Left cardiac atrium (tissue), 4 donors: Measurements from ENCODE around the gene TPRG1. TPM values are rescaled to one million over a fixed set of nuclear protein-coding genes. Genes with fewer than 3 reads are reported as not detected.
"Not testable (repeated sequence)": the region's sequence is repeated elsewhere in the genome, so short reads cannot be mapped to it uniquely, and the experiment has no call there.

Source experiments
- ATAC-seq, 2 donors: fragments of 200-7000 bp; cut with Tn5 transposase; one replicate each; pipeline ENCODE4 v1.9.1; 2020; ENCODE audit warnings: mild to moderate bottlenecking in 2 of 2, moderate library complexity in 2 of 2
- DNase-seq: peaks from one replicate; pipeline ENCODE4 v3.0.0-alpha.2; 2020
- intact Hi-C, 2 donors: fragments of 100-400 bp; cut with DNase I; formaldehyde crosslinking; loops; one replicate each; pipeline versions ENCODE4 v1.14.1 to v1.15.1; 2022 to 2023
- total RNA-seq, 2 donors: library from RNA; stranded (reverse); fragmentation: NEBNext Ultra II Directional; extraction: Animal tissue kit (Norgen Biotek cat#: 25700); gene quantifications; one replicate each; pipeline ENCODE4 v1.2.1, GENCODE V29; 2021
- donor health status: DM: no; HTN: yes; CAD: no.
- donor health status: DM: no; HTN: yes; CAD: no; lungs with severe emphysema.
- donor health status: DM: yes; HTN: yes; CAD: no.
- donor health status: Dilated cardiomyopathy.

Gene TPRG1
- total RNA-seq, 2 donors from 2014 or later, result 5.2 to 15.5 TPM

DNA sequence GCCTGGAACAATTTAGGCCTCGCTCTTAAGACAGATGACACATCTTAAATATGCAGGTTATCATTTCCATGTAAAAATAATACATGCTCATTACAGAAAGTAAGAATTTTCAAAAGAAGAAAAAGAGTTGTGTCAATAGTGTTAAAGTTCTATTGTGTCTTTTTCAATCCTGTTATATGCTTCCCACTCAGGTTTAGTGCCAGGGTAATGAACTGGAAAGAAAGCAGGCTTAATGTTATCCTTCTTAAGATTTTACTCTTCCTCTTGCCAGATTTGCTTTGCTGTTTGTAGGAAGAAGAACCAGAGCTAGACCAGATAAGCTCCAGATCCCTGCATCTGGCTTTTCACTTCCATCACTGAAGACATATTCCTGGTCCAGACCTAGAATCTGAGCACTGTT is 128.6 kb downstream of the TPRG1 start:
- DNase-seq (no peak), ATAC-seq (no peak)
- intact Hi-C loops, result no loop called here

DNA sequence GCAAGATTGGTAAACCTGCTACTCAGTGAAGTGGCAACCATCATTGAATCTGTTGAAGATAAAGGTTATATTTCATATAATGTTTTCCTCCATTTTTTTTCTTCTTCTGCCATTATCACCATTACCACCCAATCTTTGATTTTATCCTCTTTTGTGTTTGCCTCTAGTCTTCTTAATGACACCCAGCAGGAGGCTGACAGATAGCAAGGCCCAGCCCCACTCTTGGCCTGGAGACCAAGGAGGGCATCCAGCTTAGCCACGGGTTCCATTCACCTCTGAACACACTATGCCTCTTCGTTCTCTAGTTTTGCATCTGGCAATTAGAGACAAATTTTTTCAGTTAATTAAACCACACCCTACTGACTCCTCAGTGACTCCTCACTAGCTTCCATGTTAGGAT is 129.7 kb downstream of the TPRG1 start:
- intact Hi-C loops, result no loop called here
- no peak for DNase-seq
- ATAC-seq, result no peak

GRCh38 chr3:189303584-189303983 is 131.8 kb downstream of the TPRG1 start:
- ATAC-seq (no peak), DNase-seq (no peak)
- intact Hi-C loops, result no loop called here

DNA sequence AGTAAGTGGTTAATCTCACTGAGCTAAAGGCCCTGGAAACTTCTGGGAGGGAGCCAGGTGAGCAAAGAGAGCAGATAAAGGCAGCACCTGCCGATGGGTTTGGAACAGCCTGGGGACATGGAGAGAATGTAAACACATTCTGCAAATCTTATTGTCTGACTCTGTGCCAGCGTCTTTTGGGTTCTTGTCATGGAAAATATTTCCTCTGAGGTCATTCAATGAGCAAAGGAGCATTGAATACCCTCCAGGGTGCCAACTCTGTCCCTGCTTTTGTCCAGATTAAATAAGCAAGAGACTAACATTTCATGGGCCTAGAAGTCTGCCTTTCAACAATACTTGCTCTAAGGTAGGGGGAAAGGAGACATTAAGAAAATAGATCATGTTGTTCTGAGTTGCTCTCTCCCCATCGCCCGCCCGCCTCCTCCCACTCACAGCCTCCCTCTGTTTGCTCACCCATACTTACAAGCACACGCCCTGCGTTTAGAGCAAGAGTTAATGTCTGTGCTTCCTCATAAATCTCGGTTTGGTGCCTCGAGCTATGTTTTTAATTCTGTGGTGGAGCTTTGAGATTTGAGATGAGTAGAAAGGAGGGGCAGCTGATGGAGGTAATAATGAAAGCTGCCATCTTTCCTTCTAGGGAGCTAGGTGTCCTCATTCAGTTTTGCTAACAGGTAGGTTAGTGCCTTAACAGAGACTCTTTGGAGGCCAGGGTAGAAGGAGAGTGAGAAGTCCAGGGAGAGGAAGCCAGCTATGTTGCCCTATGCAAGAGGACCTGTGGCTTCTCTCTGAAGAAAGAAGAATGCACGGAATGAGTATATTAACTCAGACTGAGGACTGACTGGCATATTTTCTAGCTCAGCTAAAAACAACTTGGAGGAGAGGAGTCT is 132.9 kb downstream of the TPRG1 start:
- intact Hi-C loops, result no loop called here
- DNase-seq (no peak), ATAC-seq (peak in 1 of 2 donors; percentile 72)

DNA sequence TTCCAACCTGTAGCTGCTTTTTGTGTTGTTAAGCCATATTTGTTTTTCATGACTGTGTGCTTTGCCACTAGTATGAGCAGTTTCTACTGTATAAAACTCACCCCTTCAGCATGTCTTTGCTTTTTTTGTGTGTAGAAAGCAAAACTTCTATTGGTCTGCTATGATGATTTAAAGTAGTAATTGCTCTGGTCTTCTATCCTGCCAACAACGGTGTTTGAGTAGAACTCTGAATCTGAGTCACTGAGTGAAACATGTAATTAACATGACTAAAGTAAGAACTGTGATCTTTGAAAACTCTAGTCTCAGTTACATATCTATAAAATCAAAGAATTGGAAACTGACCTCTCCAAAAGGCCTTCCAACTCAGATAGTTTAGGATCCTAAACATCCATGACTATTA is 133.6 kb downstream of the TPRG1 start:
- ATAC-seq, result peak in 1 of 2 donors; percentile 33
- intact Hi-C loops, result no loop called here
- no peak for DNase-seq

- ATAC-seq, result no peak
- no peak for DNase-seq
- intact Hi-C loops, result no loop called here
These were observed 136.2 kb downstream of the TPRG1 start for GRCh38 chr3:189307963-189308362.

DNA sequence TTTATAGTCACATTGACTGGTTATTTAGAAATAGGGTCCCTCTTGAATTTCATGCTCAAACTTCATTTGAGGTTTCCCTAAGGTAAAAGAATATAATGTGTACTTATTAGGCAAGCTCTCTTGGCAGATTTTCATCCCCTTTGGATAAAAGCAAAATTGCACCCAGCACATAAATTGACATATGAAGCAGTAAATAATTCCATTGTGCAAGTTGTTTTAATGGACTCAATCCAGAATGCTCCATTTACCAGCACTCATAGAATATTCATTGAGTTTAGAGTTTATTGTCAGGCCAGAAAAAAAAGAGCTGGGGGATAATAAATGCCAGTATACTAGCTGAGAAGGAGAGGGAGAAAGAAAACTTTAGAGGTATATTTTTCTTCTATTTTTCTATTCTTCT is 136.8 kb downstream of the TPRG1 start:
- no peak for DNase-seq
- intact Hi-C loops, result no loop called here
- no peak for ATAC-seq

- DNase-seq, result no peak
- intact Hi-C loops, result no loop called here
- no peak for ATAC-seq
These were observed 137.7 kb downstream of the TPRG1 start for GRCh38 chr3:189309400-189309975.

DNA sequence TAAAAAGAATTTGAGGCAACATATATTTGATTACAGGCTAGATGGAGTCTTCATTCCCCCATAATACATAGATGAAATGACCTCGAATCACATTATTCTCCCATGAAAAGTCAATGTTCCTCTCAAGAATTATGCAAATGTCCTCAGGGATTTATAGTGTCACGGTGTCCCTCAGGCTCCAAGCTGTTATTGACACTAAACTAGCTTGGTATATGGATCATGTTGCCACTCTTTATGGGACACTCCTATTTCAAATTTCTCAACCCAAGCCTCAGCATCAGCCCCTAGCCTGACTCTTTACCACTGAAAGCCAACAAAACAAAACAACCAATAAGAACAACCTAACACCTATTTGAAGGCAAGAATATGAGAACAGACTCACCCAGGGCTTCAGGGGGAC is 139.8 kb downstream of the TPRG1 start:
- intact Hi-C loops, result no loop called here
- ATAC-seq (no peak), DNase-seq (no peak)

DNA sequence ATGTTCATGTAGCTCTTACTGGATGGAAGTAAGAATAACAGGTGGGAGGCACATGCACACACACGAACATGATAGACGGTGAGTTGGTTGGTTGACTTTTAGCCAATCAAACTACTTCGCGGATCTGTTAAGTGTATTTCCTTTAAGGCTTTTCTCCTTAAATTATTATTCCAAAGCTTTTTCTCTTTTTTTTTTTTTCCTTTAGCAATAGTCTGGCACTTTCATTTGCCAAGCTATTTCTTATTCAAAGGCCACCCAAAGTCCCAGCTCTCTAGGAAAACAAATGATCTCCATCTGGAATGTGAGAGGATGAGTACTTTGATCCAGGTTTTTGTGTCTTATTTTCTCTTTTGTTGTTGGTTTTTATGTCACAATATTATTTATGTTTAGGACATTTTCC is 141.1 kb downstream of the TPRG1 start:
- intact Hi-C loops, result no loop called here
- no peak for ATAC-seq
- no peak for DNase-seq

- intact Hi-C loops, result no loop called here
- no peak for ATAC-seq
- no peak for DNase-seq
These were observed 144.7 kb downstream of the TPRG1 start for GRCh38 chr3:189316296-189317019.

DNA sequence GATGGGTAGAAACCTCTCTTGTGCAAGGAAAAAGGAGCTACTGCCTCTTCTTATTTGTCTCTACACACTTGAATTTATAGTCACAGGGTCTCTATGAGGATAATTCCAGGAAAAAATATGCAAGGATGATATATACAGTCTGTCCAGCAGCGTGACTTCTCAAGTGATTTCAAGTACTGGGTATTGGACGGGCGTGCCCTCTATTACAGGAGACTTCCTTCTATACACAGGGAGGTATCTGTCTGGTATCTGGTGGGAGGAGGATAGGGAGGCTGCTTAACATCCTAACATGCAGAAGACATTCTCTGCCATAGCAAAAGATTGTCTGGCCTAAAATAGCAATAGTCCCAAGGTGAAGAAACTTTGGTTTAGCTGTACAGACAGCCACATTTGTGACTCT is 146.1 kb downstream of the TPRG1 start:
- ATAC-seq (no peak), DNase-seq (no peak)
- intact Hi-C loops, result no loop called here

GRCh38 chr3:189320511-189320910 is 148.7 kb downstream of the TPRG1 start:
- no peak for ATAC-seq
- intact Hi-C loops, result no loop called here
- no peak for DNase-seq

DNA sequence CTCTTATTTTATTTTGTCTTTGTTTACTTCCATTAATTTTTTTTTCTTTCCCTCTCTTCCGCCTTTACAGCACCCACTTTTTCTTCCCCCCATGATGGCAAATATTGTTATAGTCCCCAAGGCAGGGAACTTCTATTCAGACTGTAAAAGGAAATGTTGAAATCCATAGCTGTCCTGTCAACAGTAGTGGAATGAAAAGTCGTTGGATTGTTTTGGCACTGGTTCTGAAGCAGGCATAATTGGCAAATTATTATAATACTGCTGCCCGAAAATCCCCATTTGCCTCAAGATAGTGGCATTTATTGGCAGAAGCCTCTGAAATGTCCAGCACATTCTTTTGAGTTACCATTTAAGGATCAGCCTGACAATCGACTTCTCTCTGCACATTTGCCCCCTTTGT is 150.6 kb downstream of the TPRG1 start:
- intact Hi-C loops, result no loop called here
- DNase-seq (no peak), ATAC-seq (peak in 1 of 2 donors; percentile 59)

GRCh38 chr3:189324538-189325138 is 152.9 kb downstream of the TPRG1 start:
- DNase-seq (no peak), ATAC-seq (peak; percentile 51 to 78)
- intact Hi-C loops, result no loop called here

DNA sequence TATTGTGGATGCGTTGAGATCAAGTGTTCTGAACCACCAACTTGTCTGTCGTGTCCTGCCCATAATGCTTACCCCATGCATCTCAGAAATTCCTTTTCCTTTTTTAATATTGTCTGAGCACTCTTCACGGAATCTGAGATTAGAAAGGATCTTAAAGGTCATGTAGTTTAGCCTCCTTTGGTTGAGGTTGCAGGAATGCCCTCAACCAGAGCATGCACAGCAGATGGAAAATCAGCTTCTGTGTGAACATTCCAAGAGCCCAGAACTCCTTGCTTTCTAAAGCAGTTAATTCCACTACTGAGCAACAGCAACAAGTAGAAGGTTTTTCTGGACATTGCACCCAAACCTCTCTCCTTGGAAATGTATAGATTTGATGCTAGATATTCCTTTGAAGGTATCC is 153.7 kb downstream of the TPRG1 start:
- DNase-seq, result no peak
- intact Hi-C loops, result no loop called here
- ATAC-seq, result no peak

DNA sequence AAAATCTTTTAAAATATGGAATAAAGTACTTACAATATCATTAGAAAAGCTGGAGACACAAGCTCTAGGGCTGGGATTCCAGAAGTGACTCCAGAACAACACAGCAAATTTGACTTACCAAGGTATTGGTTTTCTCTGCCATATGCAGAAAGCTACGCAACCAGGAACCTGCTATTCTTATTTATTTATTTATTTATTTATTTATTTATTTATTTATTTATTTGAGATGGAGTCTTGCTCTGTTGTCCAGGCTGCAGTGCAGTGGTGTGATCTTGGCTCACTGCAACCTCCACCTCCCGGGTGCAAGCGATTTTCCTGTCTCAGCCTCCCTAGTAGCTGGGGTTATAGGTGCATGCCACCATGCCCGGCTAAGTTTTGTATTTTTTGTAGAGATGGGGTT is 157.9 kb downstream of the TPRG1 start:
- ATAC-seq, intact Hi-C loops, DNase-seq: not testable (repeated sequence)

- intact Hi-C loops, result no loop called here
- ATAC-seq, result no peak
- no peak for DNase-seq
These were observed 158.3 kb downstream of the TPRG1 start for GRCh38 chr3:189330066-189330465.

GRCh38 chr3:189331002-189331418 is 159.2 kb downstream of the TPRG1 start:
- DNase-seq, result no peak
- intact Hi-C loops, result no loop called here

More at GRCh38 chr3:189331002-189331418, 159.2 kb downstream of the TPRG1 start:
- peak; percentile 25 to 27 for ATAC-seq
